Body of pancreas (tissue), 4 donors: ENCODE data around the gene COL13A1. TPM values are rescaled to one million over a fixed set of nuclear protein-coding genes. Genes with fewer than 3 reads are reported as not detected.

Experiments
- ATAC-seq: fragments of 150-250 bp; one replicate; pipeline ENCODE4 v1.9.1; 2016
- DNase-seq, 4 donors: peaks; one replicate each; pipeline ENCODE4 v3.0.0-alpha.2; 2019
- H3K27ac ChIP-seq, 4 donors: fragments of 200-600 bp; sonication (generic); 1 replicate in 3 of 4; 2 replicates in 1 of 4; pipeline versions ENCODE4 v1.5.1 to v1.6.1; 2016 to 2019; ENCODE audit warnings: mild to moderate bottlenecking in 1 of 4, mixed read lengths in 1 of 4, moderate library complexity in 1 of 4
- H3K27me3 ChIP-seq, 2 donors: fragments of 200-600 bp; sonication (generic); one replicate each; pipeline ENCODE4 v1.6.0; 2016; ENCODE audit warnings: mild to moderate bottlenecking in 1 of 2
- H3K36me3 ChIP-seq, 2 donors: fragments of 200-600 bp; sonication (generic); replicated peaks in 1 of 2; 2 replicates each; pipeline ENCODE4 v1.5.1; 2016; ENCODE audit warnings: low read depth in 2 of 2; ENCODE audit not compliant: insufficient read depth in 1 of 2
- H3K4me1 ChIP-seq: fragments of 200-600 bp; sonication (generic); one replicate; pipeline ENCODE4 v1.6.0; 2016
- H3K4me3 ChIP-seq, 2 donors: fragments of 200-600 bp; sonication (generic); 1 replicate in 1 of 2; 2 replicates in 1 of 2; pipeline ENCODE4 v1.5.1; 2016 to 2019
- H3K9me3 ChIP-seq, 3 donors: fragments of 200-600 bp; sonication (generic); 1 replicate in 2 of 3; 2 replicates in 1 of 3; pipeline ENCODE4 v1.5.1; 2016
- POLR2A ChIP-seq, 3 donors: fragments of 450-650 bp; IDR thresholded peaks; one replicate each; pipeline ENCODE4 v1.6.1; 2016; ENCODE audit warnings: antibody characterized with exemption in 3 of 3, mild to moderate bottlenecking in 2 of 3
- WGBS, 2 donors: methylation state at CpG; one replicate each; pipeline ENCODE4 v1.1.5; 2017; 5-methylcytosine and 5-hydroxymethylcytosine counted together
- intact Hi-C: fragments of 100-400 bp; cut with DNase I; formaldehyde crosslinking; loops from one replicate; pipeline ENCODE4 v1.15.1; 2023
- total RNA-seq, 2 donors: library from RNA; depleted of rRNA; stranded (reverse); fragments of >200 nt; gene quantifications; one replicate each; pipeline ENCODE4 v1.1.0, GENCODE V29; 2016
- TF ChIP-seq, protein P1 (sequence below), 7 experiments: fragments of 450-650 bp in 4 of 7; fragments of 200-600 bp in 3 of 7; sonication (generic) in 3 of 7; IDR thresholded peaks; one replicate each; pipeline ENCODE4 v1.5.1; 2016 to 2019; ENCODE audit warnings: antibody characterized with exemption in 7 of 7

Gene COL13A1
- total RNA-seq, 2 donors from 2014 or later: 2.3 TPM; not detected in 1

DNA sequence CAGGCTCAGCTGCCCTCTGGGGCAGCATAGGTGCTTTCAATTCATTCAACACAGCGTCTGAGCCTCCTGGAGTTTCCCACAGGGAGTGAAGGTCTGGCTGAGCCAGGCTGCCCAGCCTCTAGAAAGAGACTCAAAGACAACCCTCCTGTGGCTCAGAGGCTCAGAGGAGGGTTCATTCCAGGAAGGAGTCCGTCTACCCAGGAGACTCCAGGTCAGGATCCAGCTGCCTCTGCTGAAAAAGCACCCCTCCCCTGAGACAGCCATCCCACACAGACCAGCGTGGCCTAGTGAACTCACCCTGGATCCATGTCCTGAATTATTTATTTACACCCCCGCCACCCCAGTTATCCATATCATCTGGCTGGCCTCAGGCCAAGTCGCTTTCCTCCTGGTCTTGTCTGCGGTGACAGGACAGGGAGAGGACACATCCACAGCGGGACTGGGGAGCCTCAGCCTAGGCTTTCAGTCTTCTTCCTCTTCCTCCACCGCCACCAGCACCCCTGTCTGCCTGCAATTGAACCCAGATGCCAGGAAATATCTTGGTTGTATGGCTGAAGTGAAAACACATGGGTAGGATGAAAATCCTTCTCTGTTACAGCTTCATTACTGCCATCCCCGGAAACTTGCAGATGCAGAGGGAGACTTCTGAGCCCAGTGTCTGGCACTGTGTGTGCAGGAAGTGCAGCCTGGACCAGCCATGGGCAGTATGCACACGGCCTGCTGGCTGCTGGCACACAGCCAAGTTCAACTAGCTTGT is 44.0 kb upstream of the COL13A1 start:
- no peak overlapping the region for H3K4me3 ChIP-seq
- H3K9me3 ChIP-seq: no peaks in the 10 kb centered on the region
- H3K27me3 ChIP-seq: no peaks in the 10 kb centered on the region
- H3K4me1 ChIP-seq: no peaks in the 10 kb centered on the region
- 54 to 62% methylated on average over 9 to 10 of the region's 10 CpGs for WGBS, 2 donors
- ATAC-seq (no peak), DNase-seq (peak; percentile 13 to 51 (median 32))
- no peak for TF ChIP-seq POLR2A (IDR thresholded peaks at IDR 0.05)
- TF ChIP-seq, protein P1, sequence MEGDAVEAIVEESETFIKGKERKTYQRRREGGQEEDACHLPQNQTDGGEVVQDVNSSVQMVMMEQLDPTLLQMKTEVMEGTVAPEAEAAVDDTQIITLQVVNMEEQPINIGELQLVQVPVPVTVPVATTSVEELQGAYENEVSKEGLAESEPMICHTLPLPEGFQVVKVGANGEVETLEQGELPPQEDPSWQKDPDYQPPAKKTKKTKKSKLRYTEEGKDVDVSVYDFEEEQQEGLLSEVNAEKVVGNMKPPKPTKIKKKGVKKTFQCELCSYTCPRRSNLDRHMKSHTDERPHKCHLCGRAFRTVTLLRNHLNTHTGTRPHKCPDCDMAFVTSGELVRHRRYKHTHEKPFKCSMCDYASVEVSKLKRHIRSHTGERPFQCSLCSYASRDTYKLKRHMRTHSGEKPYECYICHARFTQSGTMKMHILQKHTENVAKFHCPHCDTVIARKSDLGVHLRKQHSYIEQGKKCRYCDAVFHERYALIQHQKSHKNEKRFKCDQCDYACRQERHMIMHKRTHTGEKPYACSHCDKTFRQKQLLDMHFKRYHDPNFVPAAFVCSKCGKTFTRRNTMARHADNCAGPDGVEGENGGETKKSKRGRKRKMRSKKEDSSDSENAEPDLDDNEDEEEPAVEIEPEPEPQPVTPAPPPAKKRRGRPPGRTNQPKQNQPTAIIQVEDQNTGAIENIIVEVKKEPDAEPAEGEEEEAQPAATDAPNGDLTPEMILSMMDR (IDR thresholded peaks at IDR 0.05): no peak
- no peaks in the 10 kb centered on the region for H3K36me3 ChIP-seq
- no peak overlapping the region for H3K27ac ChIP-seq
- intact Hi-C loops: no loop called here

DNA sequence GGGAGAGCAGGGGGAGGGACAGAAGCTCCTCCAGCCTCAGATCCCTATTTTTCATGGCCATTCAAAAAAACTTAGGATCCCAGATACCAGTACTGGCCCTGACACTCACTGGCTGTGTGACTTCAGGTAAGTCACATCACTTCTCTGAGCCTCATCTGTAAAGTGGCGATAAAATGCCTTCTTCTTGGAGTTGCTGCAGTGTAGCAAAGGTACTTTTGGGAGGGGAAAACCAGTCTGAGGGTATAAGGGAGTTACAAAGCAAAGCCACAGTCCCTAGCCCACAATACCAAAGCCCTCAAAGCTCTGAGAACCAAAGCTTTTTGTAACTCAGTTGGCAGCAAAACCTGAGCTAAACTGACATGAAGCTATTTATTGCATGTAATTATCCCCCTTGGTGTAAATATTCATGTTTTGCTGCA is 43.4 kb upstream of the COL13A1 start:
- Histone ChIP-seq H3K4me3 (no peak overlapping the region), H3K36me3 (no peaks in the 10 kb centered on the region), H3K4me1 (no peaks in the 10 kb centered on the region), H3K9me3 (no peaks in the 10 kb centered on the region), H3K27ac (no peak overlapping the region), H3K27me3 (no peaks in the 10 kb centered on the region)
- TF ChIP-seq, protein P1 (IDR thresholded peaks at IDR 0.05): no peak
- no peak for TF ChIP-seq POLR2A (IDR thresholded peaks at IDR 0.05)
- ATAC-seq (no peak), DNase-seq (no peak)
- intact Hi-C loops: no loop called here
- 78 to 91% methylated on average over 1 of the region's 1 CpG for WGBS, 2 donors

GRCh38 chr10:69759641-69760040 is 42.1 kb upstream of the COL13A1 start:
- Histone ChIP-seq H3K4me3 (no peak overlapping the region), H3K27ac (no peak overlapping the region), H3K4me1 (no peaks in the 10 kb centered on the region), H3K27me3 (no peaks in the 10 kb centered on the region), H3K9me3 (no peaks in the 10 kb centered on the region), H3K36me3 (no peaks in the 10 kb centered on the region)
- DNase-seq: no peak
- intact Hi-C loops: no loop called here
- 58% methylated on average over 5 to 6 of the region's 6 CpGs for WGBS, 2 donors
- no peak for ATAC-seq
- TF ChIP-seq POLR2A (IDR thresholded peaks at IDR 0.05): no peak
- TF ChIP-seq, protein P1 (IDR thresholded peaks at IDR 0.05): no peak

GRCh38 chr10:69760072-69760471 is 41.6 kb upstream of the COL13A1 start:
- Histone ChIP-seq H3K27me3 (no peaks in the 10 kb centered on the region), H3K27ac (no peak overlapping the region), H3K4me1 (no peaks in the 10 kb centered on the region), H3K36me3 (no peaks in the 10 kb centered on the region), H3K4me3 (no peak overlapping the region), H3K9me3 (no peaks in the 10 kb centered on the region)
- ATAC-seq: no peak
- DNase-seq: no peak
- 62 to 66% methylated on average over 5 of the region's 5 CpGs for WGBS, 2 donors
- TF ChIP-seq, protein P1 (IDR thresholded peaks at IDR 0.05): no peak
- no peak for TF ChIP-seq POLR2A (IDR thresholded peaks at IDR 0.05)
- intact Hi-C loops: no loop called here

GRCh38 chr10:69761320-69761719 is 40.4 kb upstream of the COL13A1 start:
- H3K36me3 ChIP-seq: no peaks in the 10 kb centered on the region
- H3K9me3 ChIP-seq: no peaks in the 10 kb centered on the region
- DNase-seq: no peak
- H3K27ac ChIP-seq: no peak overlapping the region
- no peak overlapping the region for H3K4me3 ChIP-seq
- intact Hi-C loops: no loop called here
- H3K4me1 ChIP-seq: no peaks in the 10 kb centered on the region
- H3K27me3 ChIP-seq: no peaks in the 10 kb centered on the region
- 52 to 65% methylated on average over 4 of the region's 4 CpGs for WGBS, 2 donors
- no peak for TF ChIP-seq POLR2A (IDR thresholded peaks at IDR 0.05)
- TF ChIP-seq, protein P1 (IDR thresholded peaks at IDR 0.05): no peak
- no peak for ATAC-seq
